NT2/D1 (cell line): ENCODE results near the gene IL22RA1.

Experiments
- SUZ12 ChIP-seq: IDR thresholded peaks from 2 replicates; pipeline ENCODE4 v1.6.1; 2011; ENCODE audit not compliant: insufficient read length, insufficient read depth; ENCODE audit errors: extremely low read depth
- YY1 ChIP-seq: IDR thresholded peaks from 2 replicates; pipeline ENCODE4 v1.6.1; 2011; ENCODE audit not compliant: insufficient read length, insufficient read depth
- ZNF274 ChIP-seq: IDR thresholded peaks from 2 replicates; pipeline ENCODE4 v1.6.1; 2011; ENCODE audit warnings: mild to moderate bottlenecking, low read depth, low read length

DNA sequence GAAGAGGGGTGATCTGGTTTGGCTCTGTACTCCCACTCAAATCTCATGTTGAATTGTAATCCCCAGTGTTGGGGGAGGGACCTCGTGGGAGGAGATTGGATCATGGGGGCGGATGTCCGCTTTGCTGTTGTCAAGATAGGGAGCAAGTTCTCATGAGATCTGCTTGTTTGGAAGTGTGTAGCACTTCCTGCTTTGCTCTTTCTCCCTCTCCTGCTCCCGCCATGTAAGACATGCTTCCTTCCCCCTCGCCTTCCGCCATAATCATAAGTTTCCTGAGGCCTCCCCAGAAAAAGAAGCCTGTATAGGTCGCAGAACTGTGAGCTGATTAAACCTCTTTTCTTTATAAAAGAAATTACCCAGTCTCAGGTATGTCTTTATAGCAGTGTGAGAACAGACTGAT lies 58.9 kb downstream of the IL22RA1 start:
- TF ChIP-seq YY1 (no peak), ZNF274 (no peak), SUZ12 (no peak)
